A549 (cell line): ENCODE measurements around the gene CDC40. TPM values are rescaled to one million over a fixed set of nuclear protein-coding genes. Genes with fewer than 3 reads are reported as not detected.
"Not testable (repeated sequence)": the region's sequence is repeated elsewhere in the genome, so short reads cannot be mapped to it uniquely, and the experiment has no call there.

Source experiments
- ATAC-seq, 2 experiments: fragments of 200-7000 bp in 1 of 2; fragments of >200 bp in 1 of 2; cut with Nextera tagmentation in 1 of 2; cut with Tn5 transposase in 1 of 2; 3 replicates each; pipeline versions ENCODE4 v1.8.0 to v1.9.1; 2018 to 2020; ENCODE audit warnings: mild to moderate bottlenecking in 1 of 2, moderate library complexity in 1 of 2
- CTCF ChIA-PET: fragments of 300-600 bp; sonication (Branson Sonifier 250); formaldehyde crosslinking; extraction: SDS; loops from one replicate; lab custom pipeline; 2021; ENCODE audit warnings: antibody characterized with exemption, inconsistent platforms; lab: Yijun Ruan, JAX
- POLR2A ChIA-PET: fragments of 350-600 bp; formaldehyde crosslinking; extraction: SDS; loops from one replicate; lab custom pipeline; 2021; ENCODE audit warnings: antibody characterized with exemption, inconsistent platforms; lab: Yijun Ruan, JAX
- DNase-seq, 2 experiments: peaks; one replicate each; pipeline versions ENCODE4 v3.0.0 to v3.0.0-alpha.2; 2011 to 2016; ENCODE audit warnings: low read depth in 1 of 2, low spot score in 1 of 2
- FAIRE-seq: peaks from 2 replicates; lab custom pipeline; 2011; peaks lifted over from hg19 to GRCh38; lab: Jason Lieb, UNC
- H3K27ac ChIP-seq, 2 experiments: fragments of >200 bp; sonication (Bioruptor Twin); formaldehyde crosslinking; 3 replicates each; pipeline ENCODE4 v1.5.1; 2016 to 2017
- H3K4me1 ChIP-seq: fragments of >200 bp; sonication (Bioruptor Twin); formaldehyde crosslinking; 3 replicates; pipeline ENCODE4 v1.6.1; 2016
- H3K4me2 ChIP-seq: fragments of >200 bp; sonication (Bioruptor Twin); formaldehyde crosslinking; 3 replicates; pipeline ENCODE4 v1.6.1; 2016
- H3K4me3 ChIP-seq: fragments of >200 bp; sonication (Bioruptor Twin); formaldehyde crosslinking; 3 replicates; pipeline ENCODE4 v1.5.1; 2016
- H3K9me3 ChIP-seq: fragments of >200 bp; sonication (Bioruptor Twin); formaldehyde crosslinking; 3 replicates; pipeline ENCODE4 v1.6.1; 2016
- CHD4 ChIP-seq: fragments of 200-600 bp; sonication (generic); IDR thresholded peaks from 2 replicates; pipeline ENCODE4 v1.6.1; 2016; ENCODE audit warnings: antibody characterized with exemption, mild to moderate bottlenecking, borderline replicate concordance
- CTCF ChIP-seq: fragments of >200 bp; sonication (Bioruptor Twin); formaldehyde crosslinking; IDR thresholded peaks from 3 replicates; pipeline ENCODE4 v1.5.1; 2016
- ESRRA ChIP-seq: fragments of 150-350 bp; IDR thresholded peaks from 2 replicates; pipeline ENCODE4 v1.6.1; 2014; ENCODE audit warnings: mild to moderate bottlenecking, low read length, borderline replicate concordance
- FOSB ChIP-seq: fragments of 250-450 bp; sonication (Bioruptor Pico); IDR thresholded peaks from 2 replicates; pipeline ENCODE4 v1.5.0; 2020; ENCODE audit warnings: mild to moderate bottlenecking, moderate library complexity
- FOXS1 ChIP-seq: fragments of 250-450 bp; sonication (Bioruptor Pico); IDR thresholded peaks from 2 replicates; pipeline ENCODE4 v1.5.0; 2020; ENCODE audit warnings: mild to moderate bottlenecking, moderate library complexity
- JUNB ChIP-seq: fragments of >200 bp; sonication (Bioruptor Twin); formaldehyde crosslinking; IDR thresholded peaks from 2 replicates; pipeline ENCODE4 v1.6.1; 2016
- KDM1A ChIP-seq: fragments of 200-600 bp; sonication (generic); IDR thresholded peaks from 2 replicates; pipeline ENCODE4 v1.6.1; 2016; ENCODE audit warnings: low read depth, mild to moderate bottlenecking
- MAFK ChIP-seq: fragments of 450-650 bp; IDR thresholded peaks from 2 replicates; pipeline ENCODE4 v1.6.1; 2014; ENCODE audit not compliant: partially characterized antibody
- ZNF302 ChIP-seq: fragments of 250-450 bp; sonication (Bioruptor Pico); IDR thresholded peaks from 2 replicates; pipeline ENCODE4 v1.9.0; 2021; ENCODE audit warnings: inconsistent platforms, mild to moderate bottlenecking, moderate library complexity
- WGBS: methylation state at CpG from one replicate; pipeline ENCODE4 v1.1.6; 2017; ENCODE audit errors: missing lambda C conversion rate; 5-methylcytosine and 5-hydroxymethylcytosine counted together
- polyA plus RNA-seq, 4 experiments: library from polyadenylated mRNA; depleted of rRNA in 3 of 4; stranded (reverse); fragments of >200 nt; fragmentation: RNase III in 1 of 4; extraction: RNeasy Plus Mini Kit Qiagen cat#74134 plus additional on column Dnase treatment in 1 of 4; gene quantifications; 2 replicates in 3 of 4; 3 replicates in 1 of 4; pipeline ENCODE4 v1.2.3, GENCODE V29; 2011 to 2017

CDC40 gene
- polyA plus RNA-seq, 2 of the 4 experiments (the other 2 are of a cell fraction): 11.6 to 22.2 TPM

- ChIA-PET CTCF (no interaction called here), POLR2A (no interaction called here)
- Histone ChIP-seq H3K9me3 (no peaks in the 10 kb centered on the region), H3K27ac (no peak overlapping the region), H3K4me2 (no peak overlapping the region), H3K4me3 (no peak overlapping the region), H3K4me1 (no peaks in the 10 kb centered on the region)
- ATAC-seq (no peak), DNase-seq (no peak), FAIRE-seq (no peak)
- WGBS: 18% methylated on average over 4 of the region's 4 CpGs
- TF ChIP-seq CTCF: no peak
- no peak for TF ChIP-seq CHD4
These were observed 89.9 kb downstream of the CDC40 start for GRCh38 chr6:110270165-110270564.

GRCh38 chr6:110271732-110272022, 91.5 kb downstream of the CDC40 start:
- no peak overlapping the region for H3K27ac ChIP-seq
- ATAC-seq (no peak), DNase-seq (no peak), FAIRE-seq (no peak)
- no peak overlapping the region for H3K4me3 ChIP-seq
- CTCF ChIA-PET: no interaction called here
- H3K4me2 ChIP-seq: no peak overlapping the region
- peak; percentile 82 for TF ChIP-seq MAFK
- TF ChIP-seq FOSB: no peak
- 29% methylated on average over 1 of the region's 1 CpG for WGBS
- H3K4me1 ChIP-seq: no peaks in the 10 kb centered on the region
- POLR2A ChIA-PET: no interaction called here
- no peaks in the 10 kb centered on the region for H3K9me3 ChIP-seq

GRCh38 chr6:110272781-110273180, 92.6 kb downstream of the CDC40 start:
- POLR2A ChIA-PET, H3K4me1 ChIP-seq, H3K27ac ChIP-seq, DNase-seq, H3K9me3 ChIP-seq, CTCF ChIA-PET, FAIRE-seq, ATAC-seq, H3K4me2 ChIP-seq, H3K4me3 ChIP-seq: not testable (repeated sequence)

- FAIRE-seq: no peak
- ChIA-PET CTCF (no interaction called here), POLR2A (no interaction called here)
- no peak overlapping the region for H3K27ac ChIP-seq
- H3K4me3 ChIP-seq: no peak overlapping the region
- no peak for DNase-seq
- 30% methylated on average over 7 of the region's 7 CpGs for WGBS
- H3K4me1 ChIP-seq: no peaks in the 10 kb centered on the region
- ATAC-seq: no peak
- H3K4me2 ChIP-seq: no peak overlapping the region
- TF ChIP-seq JUNB (no peak), KDM1A (no peak), FOXS1 (CRISPR knock-in tag) (no peak), ZNF302 (no peak), ESRRA (no peak)
- no peaks in the 10 kb centered on the region for H3K9me3 ChIP-seq
These were observed 97.0 kb downstream of the CDC40 start for GRCh38 chr6:110277100-110277665.

Other genes starting within 250 kb of the CDC40 start
- gene GPR6, start 202.1 kb upstream of the CDC40 start, polyA plus RNA-seq (2011; rRNA removed): not detected in 2 replicates
- not detected in 3 replicates for gene GPR6, start 202.1 kb upstream of the CDC40 start, polyA plus RNA-seq (2017; fragmentation: RNase III; extraction: RNeasy Plus Mini Kit Qiagen cat#74134 plus additional on column Dnase treatment)
- gene WASF1, start 757 bp upstream of the CDC40 start, polyA plus RNA-seq (2011; rRNA removed): 18.2 and 21.0 TPM in 2 replicates
- gene WASF1, start 757 bp upstream of the CDC40 start, polyA plus RNA-seq (2017; fragmentation: RNase III; extraction: RNeasy Plus Mini Kit Qiagen cat#74134 plus additional on column Dnase treatment): 10.0 to 12.8 TPM (median 11.4 TPM) in 3 replicates
- gene METTL24, start 177.9 kb downstream of the CDC40 start, polyA plus RNA-seq (2011; rRNA removed): not detected in 2 replicates
- gene METTL24, start 177.9 kb downstream of the CDC40 start, polyA plus RNA-seq (2017; fragmentation: RNase III; extraction: RNeasy Plus Mini Kit Qiagen cat#74134 plus additional on column Dnase treatment): not detected in 3 replicates
- 0.04 and 0.11 TPM in 2 replicates for gene DDO, start 235.1 kb downstream of the CDC40 start, polyA plus RNA-seq (2011; rRNA removed)
- 0.05 to 0.08 TPM in 2 of 3 replicates, not detected in the other for gene DDO, start 235.1 kb downstream of the CDC40 start, polyA plus RNA-seq (2017; fragmentation: RNase III; extraction: RNeasy Plus Mini Kit Qiagen cat#74134 plus additional on column Dnase treatment)